HepG2 (cell line): ENCODE measurements around the gene TM2D3. TPM values are rescaled to one million over a fixed set of nuclear protein-coding genes. Genes with fewer than 3 reads are reported as not detected.
A peak's percentile ranks its signal among the peaks of the same experiment; 100 is the strongest.

ENCODE experiments used
- ARNT2 ChIP-seq: sonication (generic); formaldehyde crosslinking; IDR thresholded peaks from 2 replicates; pipeline ENCODE4 v1.8.0; 2022; ENCODE audit warnings: mild to moderate bottlenecking, low read depth, missing genetic modification reagents, moderate library complexity
- BCL6 ChIP-seq: IDR thresholded peaks from 2 replicates; pipeline ENCODE4 v1.6.1; 2016; ENCODE audit warnings: missing genetic modification reagents, missing compliant biosample characterization
- FIP1L1 ChIP-seq: fragments of 200-400 bp; formaldehyde crosslinking; IDR thresholded peaks from 2 replicates; pipeline ENCODE4 v1.6.1; 2018; ENCODE audit warnings: low read depth, mild to moderate bottlenecking, low read length, moderate library complexity, borderline replicate concordance; ENCODE audit not compliant: insufficient read depth
- NONO ChIP-seq, 2 experiments: fragments of 450-650 bp in 1 of 2; sonication (generic) in 1 of 2; formaldehyde crosslinking in 1 of 2; IDR thresholded peaks in 1 of 2; conservative IDR thresholded peaks in 1 of 2; 2 replicates each; pipeline versions ENCODE4 v1.6.1 to v1.8.0; 2017 to 2022; ENCODE audit warnings: mild to moderate bottlenecking in 1 of 2, missing genetic modification reagents in 1 of 2, moderate library complexity in 1 of 2
- RFX1 ChIP-seq: fragments of 450-650 bp; IDR thresholded peaks from 2 replicates; pipeline ENCODE4 v1.6.1; 2017
- SIX4 ChIP-seq: sonication (generic); formaldehyde crosslinking; IDR thresholded peaks from 2 replicates; pipeline ENCODE4 v1.4.0; 2020; ENCODE audit warnings: missing genetic modification reagents
- ZBTB21 ChIP-seq: sonication (generic); formaldehyde crosslinking; IDR thresholded peaks from 2 replicates; pipeline ENCODE4 v1.4.0; 2020; ENCODE audit warnings: missing genetic modification reagents
- ZBTB38 ChIP-seq: sonication (generic); formaldehyde crosslinking; IDR thresholded peaks from 2 replicates; pipeline ENCODE4 v1.5.1; 2020; ENCODE audit warnings: mild to moderate bottlenecking, missing genetic modification reagents
- ZFP90 ChIP-seq: sonication (generic); formaldehyde crosslinking; IDR thresholded peaks from 2 replicates; pipeline ENCODE4 v1.8.0; 2022; ENCODE audit warnings: missing genetic modification reagents, mild to moderate bottlenecking, inconsistent platforms, borderline replicate concordance
- ZFX ChIP-seq: sonication (generic); formaldehyde crosslinking; IDR thresholded peaks from 2 replicates; pipeline ENCODE4 v1.4.0; 2020; ENCODE audit warnings: mild to moderate bottlenecking, low read depth, missing genetic modification reagents, moderate library complexity
- ZNF20 ChIP-seq: sonication (generic); formaldehyde crosslinking; IDR thresholded peaks from 2 replicates; pipeline ENCODE4 v1.4.0; 2020; ENCODE audit warnings: mild to moderate bottlenecking, moderate library complexity, missing genetic modification reagents
- ZNF282 ChIP-seq: fragments of 450-650 bp; IDR thresholded peaks from 2 replicates; pipeline ENCODE4 v1.6.1; 2018; ENCODE audit not compliant: partially characterized antibody
- ZNF629 ChIP-seq: sonication (generic); formaldehyde crosslinking; conservative IDR thresholded peaks from 2 replicates; pipeline ENCODE4 v1.5.0; 2020; ENCODE audit warnings: missing genetic modification reagents
- ZNF768 ChIP-seq: sonication (generic); formaldehyde crosslinking; IDR thresholded peaks from 2 replicates; pipeline ENCODE4 v1.4.0; 2020; ENCODE audit warnings: missing genetic modification reagents
- ZSCAN29 ChIP-seq: sonication (generic); formaldehyde crosslinking; conservative IDR thresholded peaks from 2 replicates; pipeline ENCODE4 v1.4.0; 2020; ENCODE audit warnings: mild to moderate bottlenecking, missing genetic modification reagents
- polyA plus RNA-seq, 8 experiments: library from polyadenylated mRNA; depleted of rRNA in 3 of 8; stranded (reverse) in 7 of 8; unstranded in 1 of 8; fragments of >200 nt; fragmentation: Illumina TruSeq in 4 of 8; extraction: Trizol in 4 of 8; gene quantifications; 2 replicates each; pipeline versions ENCODE4 v1.2.1 to v1.2.3, GENCODE V29; 2011 to 2016; ENCODE audit warnings: low read depth in 4 of 8, missing spikeins in 1 of 8, mixed read lengths in 1 of 8; ENCODE audit not compliant: insufficient read depth in 1 of 8
- total RNA-seq, 5 experiments: library from RNA; depleted of rRNA; stranded (reverse); fragments of >200 nt; fragmentation: Illumina TruSeq; extraction: Trizol; gene quantifications; 2 replicates each; pipeline ENCODE4 v1.2.3, GENCODE V29; 2016; ENCODE audit warnings: low read depth in 1 of 5
- TF ChIP-seq, protein P1 (sequence below): sonication (generic); formaldehyde crosslinking; IDR thresholded peaks from 2 replicates; pipeline ENCODE4 v1.4.0; 2020; ENCODE audit warnings: mild to moderate bottlenecking, missing genetic modification reagents
- TF ChIP-seq, protein P2 (sequence below): sonication (generic); formaldehyde crosslinking; IDR thresholded peaks from 2 replicates; pipeline ENCODE4 v1.8.0; 2022; ENCODE audit warnings: missing genetic modification reagents, mild to moderate bottlenecking, borderline replicate concordance
- TF ChIP-seq, protein P3 (sequence below): sonication (generic); formaldehyde crosslinking; IDR thresholded peaks from 2 replicates; pipeline ENCODE4 v1.4.0; 2020; ENCODE audit warnings: missing genetic modification reagents, low read depth, mild to moderate bottlenecking, borderline replicate concordance
- TF ChIP-seq, protein P4 (sequence below): fragments of 450-650 bp; IDR thresholded peaks from 2 replicates; pipeline ENCODE4 v1.6.1; 2017
- TF ChIP-seq, protein P5 (sequence below): fragments of 450-650 bp; IDR thresholded peaks from 2 replicates; pipeline ENCODE4 v1.6.1; 2017; ENCODE audit warnings: mild to moderate bottlenecking

Gene TM2D3
- total and polyA plus RNA-seq, 2 of the 13 experiments (the other 11 are each of a cell fraction or from before 2014, with no cell fraction given) = 31.1 to 72.7 TPM

DNA sequence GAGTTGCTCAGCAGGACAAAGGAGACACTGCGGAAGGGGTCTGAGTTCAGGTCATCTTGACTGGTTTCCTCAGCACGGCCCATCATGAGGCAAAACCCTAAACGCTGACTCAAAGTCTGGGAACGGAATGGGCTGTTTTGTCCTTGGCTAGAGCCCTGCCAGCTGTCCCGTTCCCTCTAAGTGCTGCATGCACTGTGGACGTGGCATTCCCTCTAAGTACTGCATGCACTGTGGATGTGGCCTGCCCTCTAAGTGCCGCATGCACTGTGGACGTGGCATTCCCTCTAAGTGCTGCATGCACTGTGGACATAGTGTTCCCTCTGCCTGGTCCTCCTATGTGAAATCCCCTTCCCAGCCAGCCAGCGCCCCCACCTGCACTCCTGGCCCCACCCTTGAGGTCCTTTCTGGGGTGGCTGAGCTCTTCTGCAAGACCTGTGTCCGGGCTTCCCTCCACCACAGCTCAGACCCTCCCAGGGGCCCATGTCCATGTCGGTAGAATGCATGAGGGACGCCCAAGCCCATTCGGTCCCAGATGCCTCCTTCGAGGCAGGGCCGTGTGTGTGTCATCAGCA is 36.7 kb downstream of the TM2D3 start (continued):
- TF ChIP-seq, protein P1, sequence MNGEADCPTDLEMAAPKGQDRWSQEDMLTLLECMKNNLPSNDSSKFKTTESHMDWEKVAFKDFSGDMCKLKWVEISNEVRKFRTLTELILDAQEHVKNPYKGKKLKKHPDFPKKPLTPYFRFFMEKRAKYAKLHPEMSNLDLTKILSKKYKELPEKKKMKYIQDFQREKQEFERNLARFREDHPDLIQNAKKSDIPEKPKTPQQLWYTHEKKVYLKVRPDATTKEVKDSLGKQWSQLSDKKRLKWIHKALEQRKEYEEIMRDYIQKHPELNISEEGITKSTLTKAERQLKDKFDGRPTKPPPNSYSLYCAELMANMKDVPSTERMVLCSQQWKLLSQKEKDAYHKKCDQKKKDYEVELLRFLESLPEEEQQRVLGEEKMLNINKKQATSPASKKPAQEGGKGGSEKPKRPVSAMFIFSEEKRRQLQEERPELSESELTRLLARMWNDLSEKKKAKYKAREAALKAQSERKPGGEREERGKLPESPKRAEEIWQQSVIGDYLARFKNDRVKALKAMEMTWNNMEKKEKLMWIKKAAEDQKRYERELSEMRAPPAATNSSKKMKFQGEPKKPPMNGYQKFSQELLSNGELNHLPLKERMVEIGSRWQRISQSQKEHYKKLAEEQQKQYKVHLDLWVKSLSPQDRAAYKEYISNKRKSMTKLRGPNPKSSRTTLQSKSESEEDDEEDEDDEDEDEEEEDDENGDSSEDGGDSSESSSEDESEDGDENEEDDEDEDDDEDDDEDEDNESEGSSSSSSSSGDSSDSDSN (CRISPR knock-in tag) = 0 out of 2 replicates have a peak, but pooled peaks have one; percentile 8
- TF ChIP-seq FIP1L1 (no peak), RFX1 (no peak), ZNF768 (CRISPR knock-in tag) (no peak), NONO (IDR thresholded peaks at IDR 0.05) (no peak), NONO (CRISPR knock-in tag; conservative IDR thresholded peaks at IDR 0.05) (no peak), ARNT2 (no peak), ZBTB21 (no peak), ZFX (CRISPR knock-in tag) (peak; percentile 13; the same call in 1 of the 2 replicates), BCL6 (CRISPR knock-in tag) (no peak), SIX4 (CRISPR knock-in tag) (no peak), ZSCAN29 (CRISPR knock-in tag) (0 out of 2 replicates have a peak, but pooled peaks have one; percentile 18), ZNF629 (CRISPR knock-in tag) (peak; percentile 64), ZFP90 (CRISPR knock-in tag) (no peak), ZNF20 (CRISPR knock-in tag) (no peak), ZNF282 (no peak), ZBTB38 (peak; percentile 88; the same call in 1 of the 2 replicates)
- TF ChIP-seq, protein P2, sequence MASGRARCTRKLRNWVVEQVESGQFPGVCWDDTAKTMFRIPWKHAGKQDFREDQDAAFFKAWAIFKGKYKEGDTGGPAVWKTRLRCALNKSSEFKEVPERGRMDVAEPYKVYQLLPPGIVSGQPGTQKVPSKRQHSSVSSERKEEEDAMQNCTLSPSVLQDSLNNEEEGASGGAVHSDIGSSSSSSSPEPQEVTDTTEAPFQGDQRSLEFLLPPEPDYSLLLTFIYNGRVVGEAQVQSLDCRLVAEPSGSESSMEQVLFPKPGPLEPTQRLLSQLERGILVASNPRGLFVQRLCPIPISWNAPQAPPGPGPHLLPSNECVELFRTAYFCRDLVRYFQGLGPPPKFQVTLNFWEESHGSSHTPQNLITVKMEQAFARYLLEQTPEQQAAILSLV (CRISPR knock-in tag) = no peak
- TF ChIP-seq, protein P3, sequence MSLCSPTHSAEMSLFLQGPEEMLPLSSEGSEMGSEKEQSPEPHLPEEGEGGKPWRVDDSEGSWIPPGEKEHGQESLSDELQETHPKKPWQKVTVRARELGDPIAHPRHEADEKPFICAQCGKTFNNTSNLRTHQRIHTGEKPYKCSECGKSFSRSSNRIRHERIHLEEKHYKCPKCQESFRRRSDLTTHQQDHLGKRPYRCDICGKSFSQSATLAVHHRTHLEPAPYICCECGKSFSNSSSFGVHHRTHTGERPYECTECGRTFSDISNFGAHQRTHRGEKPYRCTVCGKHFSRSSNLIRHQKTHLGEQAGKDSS = peak; percentile 7; the same call in 1 of the 2 replicates
- TF ChIP-seq, protein P4, sequence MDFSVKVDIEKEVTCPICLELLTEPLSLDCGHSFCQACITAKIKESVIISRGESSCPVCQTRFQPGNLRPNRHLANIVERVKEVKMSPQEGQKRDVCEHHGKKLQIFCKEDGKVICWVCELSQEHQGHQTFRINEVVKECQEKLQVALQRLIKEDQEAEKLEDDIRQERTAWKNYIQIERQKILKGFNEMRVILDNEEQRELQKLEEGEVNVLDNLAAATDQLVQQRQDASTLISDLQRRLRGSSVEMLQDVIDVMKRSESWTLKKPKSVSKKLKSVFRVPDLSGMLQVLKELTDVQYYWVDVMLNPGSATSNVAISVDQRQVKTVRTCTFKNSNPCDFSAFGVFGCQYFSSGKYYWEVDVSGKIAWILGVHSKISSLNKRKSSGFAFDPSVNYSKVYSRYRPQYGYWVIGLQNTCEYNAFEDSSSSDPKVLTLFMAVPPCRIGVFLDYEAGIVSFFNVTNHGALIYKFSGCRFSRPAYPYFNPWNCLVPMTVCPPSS = no peak
- TF ChIP-seq, protein P5, sequence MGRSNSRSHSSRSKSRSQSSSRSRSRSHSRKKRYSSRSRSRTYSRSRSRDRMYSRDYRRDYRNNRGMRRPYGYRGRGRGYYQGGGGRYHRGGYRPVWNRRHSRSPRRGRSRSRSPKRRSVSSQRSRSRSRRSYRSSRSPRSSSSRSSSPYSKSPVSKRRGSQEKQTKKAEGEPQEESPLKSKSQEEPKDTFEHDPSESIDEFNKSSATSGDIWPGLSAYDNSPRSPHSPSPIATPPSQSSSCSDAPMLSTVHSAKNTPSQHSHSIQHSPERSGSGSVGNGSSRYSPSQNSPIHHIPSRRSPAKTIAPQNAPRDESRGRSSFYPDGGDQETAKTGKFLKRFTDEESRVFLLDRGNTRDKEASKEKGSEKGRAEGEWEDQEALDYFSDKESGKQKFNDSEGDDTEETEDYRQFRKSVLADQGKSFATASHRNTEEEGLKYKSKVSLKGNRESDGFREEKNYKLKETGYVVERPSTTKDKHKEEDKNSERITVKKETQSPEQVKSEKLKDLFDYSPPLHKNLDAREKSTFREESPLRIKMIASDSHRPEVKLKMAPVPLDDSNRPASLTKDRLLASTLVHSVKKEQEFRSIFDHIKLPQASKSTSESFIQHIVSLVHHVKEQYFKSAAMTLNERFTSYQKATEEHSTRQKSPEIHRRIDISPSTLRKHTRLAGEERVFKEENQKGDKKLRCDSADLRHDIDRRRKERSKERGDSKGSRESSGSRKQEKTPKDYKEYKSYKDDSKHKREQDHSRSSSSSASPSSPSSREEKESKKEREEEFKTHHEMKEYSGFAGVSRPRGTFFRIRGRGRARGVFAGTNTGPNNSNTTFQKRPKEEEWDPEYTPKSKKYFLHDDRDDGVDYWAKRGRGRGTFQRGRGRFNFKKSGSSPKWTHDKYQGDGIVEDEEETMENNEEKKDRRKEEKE = no peak
